ENCODE measurements around the gene TM9SF1. TPM values are rescaled to one million over a fixed set of nuclear protein-coding genes. Genes with fewer than 3 reads are reported as not detected.

Gene TM9SF1
- total and polyA plus RNA-seq, 2 experiments from 2014 or later = 12.6 to 27.5 TPM

DNA sequence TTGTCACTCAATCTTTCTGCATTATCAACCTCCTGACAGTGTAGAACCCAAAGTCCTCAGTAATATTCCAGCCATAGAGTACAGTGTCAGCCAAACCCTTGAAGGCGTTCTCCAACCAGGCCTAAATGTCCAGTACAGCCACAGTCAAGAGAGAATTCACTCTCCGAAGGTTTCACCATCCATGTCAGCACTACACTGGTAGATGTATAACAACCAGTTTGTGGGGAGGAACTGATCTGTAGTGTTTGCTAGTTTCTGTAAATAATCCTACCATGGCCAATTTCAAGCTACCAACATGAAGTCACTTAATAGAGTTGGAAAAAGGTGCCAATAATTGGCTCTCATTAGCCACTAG, 21.1 kb upstream of the TM9SF1 start:
- Histone ChIP-seq H3K36me3 (ENCODE audit: insufficient read depth) (no peaks in the 10 kb centered on the region), H3K9me2 (ENCODE audit: insufficient read depth) (no peaks in the 10 kb centered on the region), H4K20me1 (replicated peaks; ENCODE audit: insufficient read depth) (peaks cover 15% of the 10 kb centered on the region), H3F3A (replicated peaks; ENCODE audit: low read depth) (peaks cover 29% of the 10 kb centered on the region), H3K79me2 (replicated peaks; ENCODE audit: insufficient read depth) (peaks cover 22% of the 10 kb centered on the region), H3K4me2 (peak overlapping the region; percentile 98; the same call in 1 of the 2 replicates), H3K27ac (ENCODE audit: low read depth) (peak overlapping the region; percentile 81), H3K4me3 (peak overlapping the region; percentile 93; the same call in 1 of the 2 replicates), H2AFZ (no peak overlapping the region), H3K27me3 (ENCODE audit: insufficient read depth) (no peaks in the 10 kb centered on the region), H3K4me1 (ENCODE audit: insufficient read depth) (peaks cover 16% of the 10 kb centered on the region)
- peaks cover 19% of the 10 kb centered on the region for H3K4me1 Mint-ChIP-seq
- H3K27me3 Mint-ChIP-seq (ENCODE audit: insufficient read depth, low read depth, poor library complexity) = peaks cover 19% of the 10 kb centered on the region
- TF ChIP-seq NANOG (IDR thresholded peaks at IDR 0.05; ENCODE audit: borderline replicate concordance) = no peak
- TF ChIP-seq, protein P1, sequence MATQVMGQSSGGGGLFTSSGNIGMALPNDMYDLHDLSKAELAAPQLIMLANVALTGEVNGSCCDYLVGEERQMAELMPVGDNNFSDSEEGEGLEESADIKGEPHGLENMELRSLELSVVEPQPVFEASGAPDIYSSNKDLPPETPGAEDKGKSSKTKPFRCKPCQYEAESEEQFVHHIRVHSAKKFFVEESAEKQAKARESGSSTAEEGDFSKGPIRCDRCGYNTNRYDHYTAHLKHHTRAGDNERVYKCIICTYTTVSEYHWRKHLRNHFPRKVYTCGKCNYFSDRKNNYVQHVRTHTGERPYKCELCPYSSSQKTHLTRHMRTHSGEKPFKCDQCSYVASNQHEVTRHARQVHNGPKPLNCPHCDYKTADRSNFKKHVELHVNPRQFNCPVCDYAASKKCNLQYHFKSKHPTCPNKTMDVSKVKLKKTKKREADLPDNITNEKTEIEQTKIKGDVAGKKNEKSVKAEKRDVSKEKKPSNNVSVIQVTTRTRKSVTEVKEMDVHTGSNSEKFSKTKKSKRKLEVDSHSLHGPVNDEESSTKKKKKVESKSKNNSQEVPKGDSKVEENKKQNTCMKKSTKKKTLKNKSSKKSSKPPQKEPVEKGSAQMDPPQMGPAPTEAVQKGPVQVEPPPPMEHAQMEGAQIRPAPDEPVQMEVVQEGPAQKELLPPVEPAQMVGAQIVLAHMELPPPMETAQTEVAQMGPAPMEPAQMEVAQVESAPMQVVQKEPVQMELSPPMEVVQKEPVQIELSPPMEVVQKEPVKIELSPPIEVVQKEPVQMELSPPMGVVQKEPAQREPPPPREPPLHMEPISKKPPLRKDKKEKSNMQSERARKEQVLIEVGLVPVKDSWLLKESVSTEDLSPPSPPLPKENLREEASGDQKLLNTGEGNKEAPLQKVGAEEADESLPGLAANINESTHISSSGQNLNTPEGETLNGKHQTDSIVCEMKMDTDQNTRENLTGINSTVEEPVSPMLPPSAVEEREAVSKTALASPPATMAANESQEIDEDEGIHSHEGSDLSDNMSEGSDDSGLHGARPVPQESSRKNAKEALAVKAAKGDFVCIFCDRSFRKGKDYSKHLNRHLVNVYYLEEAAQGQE (IDR thresholded peaks at IDR 0.05; ENCODE audit: unreplicated experiment) = no peak
- TF ChIP-seq ZNF331 (CRISPR knock-in tag; IDR thresholded peaks at IDR 0.05; ENCODE audit: low read depth) = no peak
- TF ChIP-seq POLR2AphosphoS5 (IDR thresholded peaks at IDR 0.05; ENCODE audit: low read depth) = no peak
- DNase-seq (ENCODE audit: low spot score) (no peak), ATAC-seq (no peak)
- H3K27ac Mint-ChIP-seq = peak overlapping the region; percentile 92
- peak overlapping the region; percentile 93 for H3K4me3 Mint-ChIP-seq
- peaks cover 3% of the 10 kb centered on the region; the same call in 2 of the 3 replicates for H3K9me3 Mint-ChIP-seq
- H3K36me3 Mint-ChIP-seq (ENCODE audit: low read depth) = peaks cover 30% of the 10 kb centered on the region

DNA sequence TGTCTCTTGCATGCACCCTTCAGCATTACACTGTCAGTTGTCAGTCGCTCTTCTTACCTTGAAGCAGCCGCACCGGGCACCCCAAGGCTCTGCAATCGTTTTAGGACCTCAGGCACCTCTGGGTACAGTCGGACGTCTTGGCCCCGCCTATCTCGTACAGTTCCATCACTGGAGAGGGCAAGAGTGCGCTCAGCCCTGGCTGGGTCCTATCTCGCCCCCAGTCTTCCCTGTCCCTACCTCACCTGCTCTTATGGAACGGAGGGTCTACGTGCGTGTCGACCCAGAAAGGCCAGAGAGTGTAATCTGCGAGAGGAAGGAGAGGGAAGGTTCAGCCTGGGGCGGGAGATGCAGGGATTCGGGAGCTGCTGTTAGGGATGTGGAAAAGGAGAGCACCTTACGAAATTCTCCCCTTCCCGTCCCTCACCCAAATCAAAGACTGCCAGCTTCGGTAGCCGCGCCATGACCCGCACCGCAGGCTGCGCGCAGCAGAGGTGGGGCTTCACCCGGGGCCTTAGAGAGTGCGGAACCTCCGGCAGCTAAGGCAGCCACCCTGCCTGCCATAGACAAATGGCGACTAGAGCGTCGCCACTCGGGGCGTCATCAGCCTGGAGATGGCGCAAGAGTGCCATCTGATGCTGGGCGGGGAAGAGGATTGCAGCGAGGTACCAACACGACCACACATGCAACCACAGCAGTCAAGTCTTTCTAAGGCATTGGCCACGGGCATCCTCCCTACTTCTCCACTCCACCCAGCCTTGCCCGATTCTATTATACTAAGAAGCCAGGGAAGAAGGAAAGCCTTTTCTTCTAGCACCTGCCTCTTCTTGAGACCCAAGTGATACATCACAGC, 20.5 kb upstream of the TM9SF1 start, which contains the start of gene MDP1:
Gene MDP1, minus strand, starts transcription at position 572 of the 850 bp plus-strand sequence. Its CDS starts 111 bp downstream, at position 461.
- H3K9me3 Mint-ChIP-seq = peaks cover 3% of the 10 kb centered on the region; the same call in 2 of the 3 replicates
- TF ChIP-seq, protein P2, sequence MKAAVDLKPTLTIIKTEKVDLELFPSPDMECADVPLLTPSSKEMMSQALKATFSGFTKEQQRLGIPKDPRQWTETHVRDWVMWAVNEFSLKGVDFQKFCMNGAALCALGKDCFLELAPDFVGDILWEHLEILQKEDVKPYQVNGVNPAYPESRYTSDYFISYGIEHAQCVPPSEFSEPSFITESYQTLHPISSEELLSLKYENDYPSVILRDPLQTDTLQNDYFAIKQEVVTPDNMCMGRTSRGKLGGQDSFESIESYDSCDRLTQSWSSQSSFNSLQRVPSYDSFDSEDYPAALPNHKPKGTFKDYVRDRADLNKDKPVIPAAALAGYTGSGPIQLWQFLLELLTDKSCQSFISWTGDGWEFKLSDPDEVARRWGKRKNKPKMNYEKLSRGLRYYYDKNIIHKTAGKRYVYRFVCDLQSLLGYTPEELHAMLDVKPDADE (IDR thresholded peaks at IDR 0.05) = 0 out of 2 replicates have a peak, but pooled peaks have one; percentile 22
- TF ChIP-seq POLR2AphosphoS5 (IDR thresholded peaks at IDR 0.05; ENCODE audit: low read depth) = peak; percentile 84
- no peak for TF ChIP-seq NANOG (IDR thresholded peaks at IDR 0.05; ENCODE audit: borderline replicate concordance)
- no peak for TF ChIP-seq ZNF114 (CRISPR knock-in tag; IDR thresholded peaks at IDR 0.05)
- no peak for TF ChIP-seq ZNF331 (CRISPR knock-in tag; IDR thresholded peaks at IDR 0.05; ENCODE audit: low read depth)
- TF ChIP-seq EZH2 (IDR thresholded peaks at IDR 0.05; ENCODE audit: low read depth, unreplicated experiment) = no peak
- TF ChIP-seq JUNB (IDR thresholded peaks at IDR 0.05; ENCODE audit: unreplicated experiment) = no peak
- TF ChIP-seq EZH2phosphoT487 (IDR thresholded peaks at IDR 0.05; ENCODE audit: unreplicated experiment) = no peak
- TF ChIP-seq, protein P1 (IDR thresholded peaks at IDR 0.05; ENCODE audit: unreplicated experiment) = no peak
- TF ChIP-seq, protein P3, sequence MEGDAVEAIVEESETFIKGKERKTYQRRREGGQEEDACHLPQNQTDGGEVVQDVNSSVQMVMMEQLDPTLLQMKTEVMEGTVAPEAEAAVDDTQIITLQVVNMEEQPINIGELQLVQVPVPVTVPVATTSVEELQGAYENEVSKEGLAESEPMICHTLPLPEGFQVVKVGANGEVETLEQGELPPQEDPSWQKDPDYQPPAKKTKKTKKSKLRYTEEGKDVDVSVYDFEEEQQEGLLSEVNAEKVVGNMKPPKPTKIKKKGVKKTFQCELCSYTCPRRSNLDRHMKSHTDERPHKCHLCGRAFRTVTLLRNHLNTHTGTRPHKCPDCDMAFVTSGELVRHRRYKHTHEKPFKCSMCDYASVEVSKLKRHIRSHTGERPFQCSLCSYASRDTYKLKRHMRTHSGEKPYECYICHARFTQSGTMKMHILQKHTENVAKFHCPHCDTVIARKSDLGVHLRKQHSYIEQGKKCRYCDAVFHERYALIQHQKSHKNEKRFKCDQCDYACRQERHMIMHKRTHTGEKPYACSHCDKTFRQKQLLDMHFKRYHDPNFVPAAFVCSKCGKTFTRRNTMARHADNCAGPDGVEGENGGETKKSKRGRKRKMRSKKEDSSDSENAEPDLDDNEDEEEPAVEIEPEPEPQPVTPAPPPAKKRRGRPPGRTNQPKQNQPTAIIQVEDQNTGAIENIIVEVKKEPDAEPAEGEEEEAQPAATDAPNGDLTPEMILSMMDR (conservative IDR thresholded peaks at IDR 0.05; ENCODE audit: low read depth in 2 of 2) = peak; percentile 60 to 85

More for the DNA sequence above, 20.5 kb upstream of the TM9SF1 start, which contains the start of gene MDP1:
- Mint-ChIP-seq H3K4me3 (peak within 1 kb of the TSS; percentile 93), H3K27ac (peak within 1 kb of the TSS; percentile 92), H3K4me1 (peaks cover 19% of the 10 kb centered on the region), H3K27me3 (ENCODE audit: insufficient read depth, low read depth, poor library complexity) (peaks cover 19% of the 10 kb centered on the region), H3K36me3 (ENCODE audit: low read depth) (peaks cover 34% of the 10 kb centered on the region)
- Histone ChIP-seq H3K9me2 (ENCODE audit: insufficient read depth) (no peaks in the 10 kb centered on the region), H3K27ac (ENCODE audit: low read depth) (peak within 1 kb of the TSS; percentile 95), H3K27me3 (ENCODE audit: insufficient read depth) (no peaks in the 10 kb centered on the region), H3F3A (replicated peaks; ENCODE audit: low read depth) (peaks cover 29% of the 10 kb centered on the region), H4K20me1 (replicated peaks; ENCODE audit: insufficient read depth) (peaks cover 11% of the 10 kb centered on the region), H3K4me3 (peak within 1 kb of the TSS; percentile 93), H3K4me2 (peak within 1 kb of the TSS; percentile 98), H3K36me3 (ENCODE audit: insufficient read depth) (no peaks in the 10 kb centered on the region), H3K4me1 (ENCODE audit: insufficient read depth) (peaks cover 16% of the 10 kb centered on the region), H2AFZ (peak within 1 kb of the TSS; percentile 89), H3K79me2 (replicated peaks; ENCODE audit: insufficient read depth) (peaks cover 16% of the 10 kb centered on the region)
- ATAC-seq = peak; percentile 77
- DNase-seq (ENCODE audit: low spot score) = peak; percentile 94

All from GM23338 (cell line).